Right ventricle myocardium superior (tissue), 1 donor: ENCODE results near the gene OSGIN1. TPM values are rescaled to one million over a fixed set of nuclear protein-coding genes. Genes with fewer than 3 reads are reported as not detected.
A peak's percentile ranks its signal among the peaks of the same experiment; 100 is the strongest.

Source experiments
- ATAC-seq: fragments of 200-7000 bp; cut with Tn5 transposase; one replicate; pipeline ENCODE4 v1.9.1; 2020; ENCODE audit warnings: mild to moderate bottlenecking; ENCODE audit not compliant: poor library complexity
- DNase-seq: peaks from one replicate; pipeline ENCODE4 v3.0.0-alpha.2; 2020
- intact Hi-C: fragments of 100-400 bp; cut with DNase I; formaldehyde crosslinking; loops from one replicate; pipeline ENCODE4 v1.11.2; 2022
- total RNA-seq: library from RNA; stranded (reverse); fragmentation: NEBNext Ultra II Directional; extraction: Animal tissue kit (Norgen Biotek cat#: 25700); gene quantifications from one replicate; pipeline ENCODE4 v1.2.1, GENCODE V29; 2021
- donor health status: DM: no; HTN: yes; CAD: no; lungs with severe emphysema.

Gene OSGIN1
- total RNA-seq, 1 donor from 2014 or later: 7.2 TPM

GRCh38 chr16:83977056-83977815, 24.2 kb downstream of the OSGIN1 start:
- ATAC-seq: no peak
- intact Hi-C loops: no loop called here
- DNase-seq: peak; percentile 13

GRCh38 chr16:83978401-83978904, 25.4 kb downstream of the OSGIN1 start:
- DNase-seq (peak; percentile 3), ATAC-seq (no peak)
- intact Hi-C loops: no loop called here

- intact Hi-C loops: no loop called here
- peak; percentile 8 for DNase-seq
Measured at GRCh38 chr16:83979441-83979840, 26.4 kb downstream of the OSGIN1 start.

GRCh38 chr16:83980794-83981193, 27.8 kb downstream of the OSGIN1 start:
- intact Hi-C loops: no loop called here
- no peak for ATAC-seq
- DNase-seq: peak; percentile 13

More at GRCh38 chr16:83979441-83979840, 26.4 kb downstream of the OSGIN1 start:
- ATAC-seq: no peak

- intact Hi-C loops: no loop called here
- ATAC-seq: no peak
- DNase-seq: peak; percentile 13
Measured at GRCh38 chr16:83981799-83982198, 28.8 kb downstream of the OSGIN1 start.

- ATAC-seq: no peak
- DNase-seq: no peak
- intact Hi-C loops: no loop called here
Measured at GRCh38 chr16:83983491-83983890, 30.5 kb downstream of the OSGIN1 start.

GRCh38 chr16:83989300-83989699, 36.3 kb downstream of the OSGIN1 start:
- DNase-seq: peak; percentile 10
- intact Hi-C loops: no loop called here
- ATAC-seq: no peak

GRCh38 chr16:83990492-83990891, 37.5 kb downstream of the OSGIN1 start:
- ATAC-seq (no peak), DNase-seq (peak; percentile 31)
- intact Hi-C loops: no loop called here

- DNase-seq (peak; percentile 46), ATAC-seq (peak; percentile 72)
- intact Hi-C loops: no loop called here
Measured at GRCh38 chr16:83992624-83993023, 39.6 kb downstream of the OSGIN1 start.

- no peak for ATAC-seq
- peak; percentile 46 for DNase-seq
- intact Hi-C loops: no loop called here
Measured at GRCh38 chr16:83994087-83994486, 41.0 kb downstream of the OSGIN1 start.

- ATAC-seq: no peak
- peak; percentile 24 for DNase-seq
- intact Hi-C loops: no loop called here
Measured at GRCh38 chr16:83994703-83995102, 41.7 kb downstream of the OSGIN1 start.

- intact Hi-C loops: no loop called here
- ATAC-seq (peak; percentile 77), DNase-seq (peak; percentile 60)
Measured at GRCh38 chr16:83995754-83996153, 42.7 kb downstream of the OSGIN1 start.

GRCh38 chr16:83996481-83997252, 43.6 kb downstream of the OSGIN1 start:
- intact Hi-C loops: no loop called here

GRCh38 chr16:83998091-83998490, 45.1 kb downstream of the OSGIN1 start:
- intact Hi-C loops: no loop called here
- ATAC-seq (no peak), DNase-seq (peak; percentile 26)

More at GRCh38 chr16:83996481-83997252, 43.6 kb downstream of the OSGIN1 start:
- ATAC-seq (no peak), DNase-seq (peak; percentile 20)

GRCh38 chr16:84000989-84001642, 48.1 kb downstream of the OSGIN1 start:
- peak; percentile 6 for DNase-seq
- intact Hi-C loops: no loop called here
- no peak for ATAC-seq

- peak; percentile 13 for DNase-seq
- intact Hi-C loops: no loop called here
- ATAC-seq: no peak
Measured at GRCh38 chr16:84001726-84002125, 48.7 kb downstream of the OSGIN1 start.

- intact Hi-C loops: no loop called here
- peak; percentile 15 for DNase-seq
- no peak for ATAC-seq
Measured at GRCh38 chr16:84003038-84003437, 50.0 kb downstream of the OSGIN1 start.

GRCh38 chr16:84004442-84004841, 51.4 kb downstream of the OSGIN1 start:
- peak; percentile 2 for DNase-seq
- intact Hi-C loops: no loop called here

GRCh38 chr16:84005391-84005790, 52.4 kb downstream of the OSGIN1 start:
- ATAC-seq (no peak), DNase-seq (peak; percentile 28)
- intact Hi-C loops: no loop called here

More at GRCh38 chr16:84004442-84004841, 51.4 kb downstream of the OSGIN1 start:
- no peak for ATAC-seq
